Trophoblast cell (in vitro differentiated cells and primary cell): ENCODE results near the gene TMEM255B.
A peak's percentile ranks its signal among the peaks of the same experiment; 100 is the strongest.

Source experiments
- DNase-seq, 2 donors: peaks; one replicate each; pipeline ENCODE4 v3.0.0-alpha.2; 2016
- H2AFZ ChIP-seq: 2 replicates; pipeline ENCODE4 v1.6.1; 2013; ENCODE audit warnings: low read length, moderate library complexity, mild to moderate bottlenecking; ENCODE audit not compliant: insufficient read depth, poor library complexity
- H2AK5ac ChIP-seq: 2 replicates; pipeline ENCODE4 v1.6.1; 2013; ENCODE audit warnings: mild to moderate bottlenecking, low read length
- H2BK120ac ChIP-seq: 2 replicates; pipeline ENCODE4 v1.6.1; 2013; ENCODE audit warnings: low read length, mild to moderate bottlenecking, moderate library complexity; ENCODE audit not compliant: insufficient read depth, poor library complexity
- H2BK12ac ChIP-seq: 2 replicates; pipeline ENCODE4 v1.6.1; 2013; ENCODE audit warnings: mild to moderate bottlenecking, low read length, moderate library complexity
- H2BK5ac ChIP-seq: 2 replicates; pipeline ENCODE4 v1.6.1; 2013; ENCODE audit warnings: low read length, low read depth, moderate library complexity, mild to moderate bottlenecking; ENCODE audit not compliant: poor library complexity
- H3K14ac ChIP-seq: 2 replicates; pipeline ENCODE4 v1.6.1; 2013; ENCODE audit warnings: mild to moderate bottlenecking, low read length
- H3K18ac ChIP-seq: 2 replicates; pipeline ENCODE4 v1.6.1; 2013; ENCODE audit warnings: mild to moderate bottlenecking, low read length
- H3K23ac ChIP-seq: 2 replicates; pipeline ENCODE4 v1.6.1; 2013; ENCODE audit warnings: low read length
- H3K27ac ChIP-seq: 2 replicates; pipeline ENCODE4 v1.5.1; 2013; ENCODE audit warnings: low read depth, mild to moderate bottlenecking, inconsistent platforms, low read length, moderate library complexity
- H3K27me3 ChIP-seq: 2 replicates; pipeline ENCODE4 v1.6.1; 2013; ENCODE audit warnings: inconsistent platforms, mild to moderate bottlenecking, low read length, moderate library complexity; ENCODE audit not compliant: insufficient read depth
- H3K36me3 ChIP-seq, 2 experiments: 1 replicate in 1 of 2; 2 replicates in 1 of 2; pipeline ENCODE4 v1.6.1; 2013; ENCODE audit warnings: low read length in 2 of 2, mild to moderate bottlenecking in 2 of 2, moderate library complexity in 1 of 2; ENCODE audit not compliant: insufficient read depth in 2 of 2, control insufficient read depth in 1 of 2
- H3K4ac ChIP-seq: 2 replicates; pipeline ENCODE4 v1.6.1; 2013; ENCODE audit warnings: low read depth, mild to moderate bottlenecking, low read length, moderate library complexity
- H3K4me1 ChIP-seq, 2 experiments: 1 replicate in 1 of 2; 2 replicates in 1 of 2; pipeline ENCODE4 v1.6.1; 2013; ENCODE audit warnings: low read length in 2 of 2, mild to moderate bottlenecking in 2 of 2, moderate library complexity in 1 of 2; ENCODE audit not compliant: insufficient read depth in 2 of 2, control insufficient read depth in 1 of 2
- H3K4me2 ChIP-seq: 2 replicates; pipeline ENCODE4 v1.6.1; 2013; ENCODE audit warnings: inconsistent platforms, mild to moderate bottlenecking, low read length, moderate library complexity
- H3K4me3 ChIP-seq: 2 replicates; pipeline ENCODE4 v1.5.1; 2013; ENCODE audit warnings: mild to moderate bottlenecking, low read depth, low read length, inconsistent platforms
- H3K79me1 ChIP-seq: one replicate; pipeline ENCODE4 v1.6.1; 2013; ENCODE audit warnings: low read length
- H3K79me2 ChIP-seq: 2 replicates; pipeline ENCODE4 v1.6.1; 2013; ENCODE audit warnings: low read length, mild to moderate bottlenecking; ENCODE audit not compliant: control insufficient read depth, insufficient read depth, poor library complexity
- H3K9ac ChIP-seq: 2 replicates; pipeline ENCODE4 v1.6.1; 2013; ENCODE audit warnings: mild to moderate bottlenecking, low read length
- H3K9me3 ChIP-seq: 2 replicates; pipeline ENCODE4 v1.6.1; 2013; ENCODE audit warnings: low read depth, mild to moderate bottlenecking, control low read depth, inconsistent platforms, low read length; ENCODE audit not compliant: insufficient read depth
- H4K12ac ChIP-seq: 2 replicates; pipeline ENCODE4 v1.6.1; 2013; ENCODE audit warnings: low read depth, mild to moderate bottlenecking, low read length, moderate library complexity
- H4K8ac ChIP-seq: 2 replicates; pipeline ENCODE4 v1.6.1; 2013; ENCODE audit warnings: low read depth, mild to moderate bottlenecking, low read length, moderate library complexity
- H4K91ac ChIP-seq: one replicate; pipeline ENCODE4 v1.6.1; 2013; ENCODE audit warnings: low read depth, mild to moderate bottlenecking, low read length, moderate library complexity
- WGBS: extraction: QIAGEN DNeasy Blood & Tissue Kit; methylation state at CpG from one replicate; pipeline ENCODE4 v1.1.7; 2013; ENCODE audit warnings: missing lambda C conversion rate; ENCODE audit not compliant: insufficient read length, insufficient coverage; ENCODE audit errors: extremely low coverage; 5-methylcytosine and 5-hydroxymethylcytosine counted together

TMEM255B gene

GRCh38 chr13:113864273-113864890 lies 105.4 kb downstream of the TMEM255B start:
- Histone ChIP-seq H2BK12ac (no peak overlapping the region), H3K27ac (no peak overlapping the region), H2BK120ac (no peak overlapping the region), H4K12ac (no peak overlapping the region), H3K27me3 (peaks cover 20% of the 10 kb centered on the region), H3K79me2 (peaks cover 4% of the 10 kb centered on the region), H3K18ac (no peak overlapping the region), H3K9ac (no peak overlapping the region), H2AK5ac (no peak overlapping the region), H3K4ac (no peak overlapping the region), H3K23ac (no peak overlapping the region), H3K4me3 (peak overlapping the region; percentile 78), H3K4me2 (peak overlapping the region; percentile 95), H2AFZ (no peak overlapping the region), H3K14ac (no peak overlapping the region), H3K4me1 (peaks cover 21 to 26% of the 10 kb centered on the region in 2 experiments), H3K36me3 (no peaks in the 10 kb centered on the region), H4K91ac (no peak overlapping the region), H2BK5ac (no peak overlapping the region), H3K9me3 (peaks cover 7% of the 10 kb centered on the region), H4K8ac (no peak overlapping the region), H3K79me1 (peaks cover 5% of the 10 kb centered on the region)
- no peak for DNase-seq
- WGBS, result no CpG with 5 or more reads among the region's 10 CpGs

- Histone ChIP-seq H2AK5ac (no peak overlapping the region), H3K79me1 (peaks cover 5% of the 10 kb centered on the region), H4K8ac (no peak overlapping the region), H3K14ac (no peak overlapping the region), H3K27me3 (peaks cover 20% of the 10 kb centered on the region), H2BK12ac (no peak overlapping the region), H3K4me1 (peaks cover 15 to 17% of the 10 kb centered on the region in 2 experiments), H3K18ac (no peak overlapping the region), H3K36me3 (no peaks in the 10 kb centered on the region), H3K4ac (no peak overlapping the region), H2BK120ac (no peak overlapping the region), H4K12ac (no peak overlapping the region), H2AFZ (no peak overlapping the region), H3K23ac (no peak overlapping the region), H3K27ac (no peak overlapping the region), H3K4me2 (no peak overlapping the region), H3K9me3 (peaks cover 5% of the 10 kb centered on the region), H4K91ac (no peak overlapping the region), H2BK5ac (no peak overlapping the region), H3K79me2 (peaks cover 4% of the 10 kb centered on the region), H3K9ac (no peak overlapping the region), H3K4me3 (no peak overlapping the region)
- no peak for DNase-seq
- no CpG with 5 or more reads among the region's 4 CpGs for WGBS
Observed at GRCh38 chr13:113865427-113865826, 106.4 kb downstream of the TMEM255B start.
